Left lung (tissue), 10 donors: ENCODE measurements around the gene SENP8. TPM values are rescaled to one million over a fixed set of nuclear protein-coding genes. Genes with fewer than 3 reads are reported as not detected.
A peak's percentile ranks its signal among the peaks of the same experiment; 100 is the strongest.

ENCODE experiments used
- ATAC-seq: fragments of 200-7000 bp; cut with Tn5 transposase; one replicate; pipeline ENCODE4 v1.9.1; 2020; ENCODE audit warnings: moderate library complexity
- DNase-seq, 4 donors: peaks; one replicate each; pipeline ENCODE4 v3.0.0-alpha.2; 2013 to 2020
- H3K27ac ChIP-seq, 2 donors: fragments of 200-600 bp; sonication (generic) in 1 of 2; one replicate each; pipeline versions ENCODE4 v1.5.0 to v1.8.0; 2020 to 2021
- H3K27me3 ChIP-seq, 2 donors: fragments of 200-600 bp; sonication (generic) in 1 of 2; one replicate each; pipeline versions ENCODE4 v1.5.0 to v1.8.0; 2020 to 2021
- H3K36me3 ChIP-seq, 2 donors: fragments of 200-600 bp; sonication (generic) in 1 of 2; one replicate each; pipeline versions ENCODE4 v1.5.0 to v1.8.0; 2020 to 2021
- H3K4me1 ChIP-seq, 2 donors: fragments of 200-600 bp; one replicate each; pipeline ENCODE4 v1.8.0; 2021
- H3K4me3 ChIP-seq, 2 donors: fragments of 200-600 bp; sonication (generic) in 1 of 2; one replicate each; pipeline versions ENCODE4 v1.5.0 to v1.8.0; 2020 to 2021; ENCODE audit warnings: mild to moderate bottlenecking in 1 of 2
- H3K9me3 ChIP-seq, 2 donors: fragments of 200-600 bp; sonication (generic) in 1 of 2; one replicate each; pipeline versions ENCODE4 v1.5.0 to v1.8.0; 2020 to 2021
- intact Hi-C, 2 donors: fragments of 100-400 bp; cut with DNase I; formaldehyde crosslinking; loops; one replicate each; pipeline versions ENCODE4 v1.11.2 to v1.14.2; 2022
- polyA plus RNA-seq, 6 donors: library from polyadenylated mRNA; unstranded; fragments of 120-200 nt; gene quantifications; one replicate each; pipeline ENCODE4 v1.2.1, GENCODE V29; 2013; ENCODE audit not compliant: insufficient read length in 6 of 6
- total RNA-seq, 2 donors: library from RNA; stranded (reverse); fragmentation: NEBNext Ultra II Directional; extraction: Animal tissue kit (Norgen Biotek cat#: 25700); gene quantifications; one replicate each; pipeline ENCODE4 v1.2.1, GENCODE V29; 2021
- TF ChIP-seq, protein P1 (sequence below), 2 donors: fragments of 200-600 bp; sonication (generic) in 1 of 2; IDR thresholded peaks; one replicate each; pipeline versions ENCODE4 v1.5.0 to v1.8.0; 2021; ENCODE audit warnings: antibody characterized with exemption in 2 of 2
- donor health status: DM: no; HTN: yes; CAD: no.
- donor health status: DM: no; HTN: no; CAD: no.

SENP8 gene
- total and polyA plus RNA-seq, 8 donors, result 3.1 to 4.9 (median 4.2) TPM

DNA sequence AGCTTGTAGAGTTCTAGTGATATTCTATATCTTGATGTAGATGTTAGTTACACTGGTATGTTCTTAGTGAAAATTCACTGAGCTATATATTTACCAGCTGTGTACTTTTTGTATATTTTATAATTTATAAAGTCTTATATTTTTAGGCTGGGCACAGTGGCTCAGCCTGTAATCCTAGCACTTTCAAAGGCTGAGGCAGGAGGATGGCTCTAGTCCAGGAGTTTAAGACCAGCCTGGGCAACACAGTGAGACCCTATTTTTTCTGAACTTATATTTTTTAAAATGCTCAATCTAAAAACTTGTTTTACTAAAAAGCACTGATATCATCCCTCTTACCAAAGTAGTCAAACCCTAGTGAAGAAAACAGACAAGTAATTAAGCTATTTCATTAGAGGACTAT is 5.4 kb upstream of the SENP8 start:
- DNase-seq, result no peak
- TF ChIP-seq, protein P1, sequence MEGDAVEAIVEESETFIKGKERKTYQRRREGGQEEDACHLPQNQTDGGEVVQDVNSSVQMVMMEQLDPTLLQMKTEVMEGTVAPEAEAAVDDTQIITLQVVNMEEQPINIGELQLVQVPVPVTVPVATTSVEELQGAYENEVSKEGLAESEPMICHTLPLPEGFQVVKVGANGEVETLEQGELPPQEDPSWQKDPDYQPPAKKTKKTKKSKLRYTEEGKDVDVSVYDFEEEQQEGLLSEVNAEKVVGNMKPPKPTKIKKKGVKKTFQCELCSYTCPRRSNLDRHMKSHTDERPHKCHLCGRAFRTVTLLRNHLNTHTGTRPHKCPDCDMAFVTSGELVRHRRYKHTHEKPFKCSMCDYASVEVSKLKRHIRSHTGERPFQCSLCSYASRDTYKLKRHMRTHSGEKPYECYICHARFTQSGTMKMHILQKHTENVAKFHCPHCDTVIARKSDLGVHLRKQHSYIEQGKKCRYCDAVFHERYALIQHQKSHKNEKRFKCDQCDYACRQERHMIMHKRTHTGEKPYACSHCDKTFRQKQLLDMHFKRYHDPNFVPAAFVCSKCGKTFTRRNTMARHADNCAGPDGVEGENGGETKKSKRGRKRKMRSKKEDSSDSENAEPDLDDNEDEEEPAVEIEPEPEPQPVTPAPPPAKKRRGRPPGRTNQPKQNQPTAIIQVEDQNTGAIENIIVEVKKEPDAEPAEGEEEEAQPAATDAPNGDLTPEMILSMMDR (IDR thresholded peaks at IDR 0.05), result no peak
- Histone ChIP-seq H3K4me3 (no peak overlapping the region), H3K27me3 (no peaks in the 10 kb centered on the region), H3K4me1 (peaks cover 13 to 20% of the 10 kb centered on the region in 2 donors), H3K36me3 (no peaks in the 10 kb centered on the region), H3K9me3 (no peaks in the 10 kb centered on the region), H3K27ac (no peak overlapping the region)
- ATAC-seq, result no peak
- intact Hi-C loops, result no loop called here

DNA sequence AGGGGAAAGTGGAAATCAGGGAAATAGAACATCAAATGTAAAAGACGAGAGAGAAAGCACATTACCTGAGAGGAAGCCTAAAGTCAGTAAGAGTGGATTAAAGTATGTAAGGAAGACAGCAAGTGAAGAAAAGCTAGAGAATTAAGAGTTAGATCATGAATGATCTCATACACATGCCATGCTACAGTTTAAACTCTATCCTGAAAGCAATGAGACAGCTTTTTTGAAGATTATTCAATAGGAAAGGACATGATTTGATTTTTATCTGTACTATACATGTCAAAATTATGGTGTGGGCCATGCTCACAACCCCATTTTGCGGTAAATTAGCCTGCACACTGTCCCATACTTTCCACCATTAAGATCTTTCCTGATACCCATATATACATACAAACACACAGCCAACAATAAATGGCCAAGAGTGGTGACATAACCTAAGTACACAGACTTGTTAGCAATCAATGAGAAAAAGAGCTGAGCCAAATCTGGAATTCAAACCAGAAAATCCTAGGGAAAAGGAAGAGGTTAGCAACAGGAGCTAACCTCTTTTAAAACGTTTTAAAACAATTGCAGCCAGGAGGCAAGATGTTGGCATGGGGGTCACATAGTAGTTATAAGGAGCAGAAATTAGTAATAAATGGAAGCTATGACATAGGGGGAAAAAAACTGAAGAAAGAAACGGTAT is 4.7 kb upstream of the SENP8 start:
- peaks cover 13 to 20% of the 10 kb centered on the region in 2 donors for H3K4me1 ChIP-seq
- H3K27me3 ChIP-seq, result no peaks in the 10 kb centered on the region
- TF ChIP-seq, protein P1 (IDR thresholded peaks at IDR 0.05), result no peak
- no peaks in the 10 kb centered on the region for H3K36me3 ChIP-seq
- no peak for ATAC-seq
- no peak overlapping the region for H3K27ac ChIP-seq
- DNase-seq, result no peak
- H3K9me3 ChIP-seq, result no peaks in the 10 kb centered on the region
- intact Hi-C loops, result no loop called here
- no peak overlapping the region for H3K4me3 ChIP-seq

DNA sequence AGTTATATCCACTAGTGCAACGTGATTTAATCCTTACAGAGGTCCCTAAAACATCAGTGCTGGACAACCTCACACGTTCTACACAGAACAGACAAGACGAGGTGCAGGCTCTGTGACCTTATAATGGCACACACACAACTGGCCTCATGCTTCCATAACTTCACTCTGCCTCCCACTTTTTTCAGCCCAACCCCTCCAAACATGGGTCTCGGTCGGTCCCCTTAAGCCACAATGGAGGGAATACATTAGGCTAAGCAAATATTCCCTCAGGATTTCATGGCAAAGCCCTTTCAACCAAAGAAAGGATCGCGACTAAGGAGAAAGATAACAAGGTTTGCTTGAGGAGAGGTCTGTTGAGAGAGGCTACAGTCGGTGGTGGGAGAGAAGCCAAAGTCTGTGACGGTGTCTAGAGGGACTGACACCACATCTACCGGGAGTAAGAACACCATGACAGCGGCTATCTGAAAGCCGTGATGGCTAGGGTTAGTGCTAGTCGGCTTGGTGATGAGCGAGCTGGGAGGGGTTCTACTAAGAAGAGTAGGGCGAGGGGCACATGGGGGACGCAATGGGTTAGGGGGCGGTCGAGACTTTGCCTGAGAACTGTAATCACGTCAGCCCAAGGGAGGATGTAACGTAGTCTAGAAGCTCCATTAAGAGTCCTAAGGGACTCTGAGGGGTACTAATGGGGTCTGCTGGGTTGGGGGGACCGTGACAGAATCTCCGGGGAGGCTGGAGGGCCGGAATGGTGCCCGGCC is 1.3 kb upstream of the SENP8 start:
- Histone ChIP-seq H3K36me3 (no peaks in the 10 kb centered on the region), H3K9me3 (no peaks in the 10 kb centered on the region), H3K27ac (peak overlapping the region; percentile 94 to 98), H3K4me3 (peak overlapping the region; percentile 83 to 91), H3K27me3 (no peaks in the 10 kb centered on the region), H3K4me1 (peaks cover 6 to 27% of the 10 kb centered on the region in 2 donors)
- intact Hi-C loops, result no loop called here
- peak; percentile 6 for ATAC-seq
- TF ChIP-seq, protein P1 (IDR thresholded peaks at IDR 0.05), result no peak
- peak in 2 of 4 donors; percentile 46 to 50 for DNase-seq

DNA sequence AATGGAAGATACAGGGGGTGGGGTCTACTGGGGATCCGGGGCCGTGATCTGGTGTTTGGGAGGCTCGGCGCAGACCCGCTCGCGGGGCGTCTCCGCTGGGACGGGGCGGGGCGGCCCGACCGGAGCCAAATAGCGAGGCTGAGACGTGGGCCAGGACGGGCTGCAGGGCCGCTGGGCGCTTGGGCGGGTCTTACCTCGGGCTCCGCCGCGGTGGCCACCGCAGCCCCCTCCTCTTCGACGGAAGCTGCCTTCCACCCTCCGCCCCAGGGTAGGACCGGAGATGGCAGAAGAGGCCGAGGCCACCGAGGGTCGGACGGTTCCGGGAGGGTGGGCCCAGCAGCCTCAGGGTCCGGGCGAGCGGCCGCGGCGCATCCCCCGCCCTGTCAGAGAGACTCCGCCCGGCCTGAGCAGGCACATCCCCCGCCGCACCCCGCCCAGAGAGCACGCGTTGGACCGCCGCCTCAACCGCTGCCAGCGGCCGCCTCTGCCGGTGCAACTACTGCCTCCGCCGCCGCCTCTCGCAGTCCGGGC is 652 bp upstream of the SENP8 start:
- Histone ChIP-seq H3K4me1 (peaks cover 6 to 27% of the 10 kb centered on the region in 2 donors), H3K27ac (peak overlapping the region; percentile 94 to 98), H3K36me3 (no peaks in the 10 kb centered on the region), H3K4me3 (peak overlapping the region; percentile 83 to 91), H3K27me3 (no peaks in the 10 kb centered on the region), H3K9me3 (no peaks in the 10 kb centered on the region)
- intact Hi-C loops, result no loop called here
- TF ChIP-seq, protein P1 (IDR thresholded peaks at IDR 0.05), result no peak
- DNase-seq (peak; percentile 85 to 95 (median 89)), ATAC-seq (peak; percentile 83)

DNA sequence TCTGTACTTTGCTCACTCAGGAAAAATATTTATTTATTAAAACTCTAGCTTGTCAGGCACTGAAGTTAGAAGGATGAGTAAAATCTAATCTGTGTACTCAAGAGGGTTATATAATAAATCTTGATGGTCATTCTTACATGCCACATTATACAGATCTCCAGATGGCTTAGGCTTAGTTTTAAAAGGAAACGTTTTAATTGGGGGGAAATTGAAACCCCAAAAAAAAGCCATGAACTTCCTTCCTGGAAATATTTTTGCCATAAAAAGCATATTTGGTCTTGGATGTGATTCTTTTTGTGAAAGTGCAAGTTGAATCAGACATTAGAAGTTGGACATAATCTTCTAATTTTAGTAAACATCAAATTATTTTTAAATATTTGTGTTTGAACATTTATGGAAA is 6.0 kb downstream of the SENP8 start:
- H3K27ac ChIP-seq, result no peak overlapping the region
- no peak for ATAC-seq
- no peaks in the 10 kb centered on the region for H3K9me3 ChIP-seq
- no peaks in the 10 kb centered on the region for H3K27me3 ChIP-seq
- intact Hi-C loops, result no loop called here
- H3K36me3 ChIP-seq, result no peaks in the 10 kb centered on the region
- TF ChIP-seq, protein P1 (IDR thresholded peaks at IDR 0.05), result no peak
- H3K4me1 ChIP-seq, result peaks cover 0 to 1% of the 10 kb centered on the region in 2 donors
- H3K4me3 ChIP-seq, result no peak overlapping the region
- no peak for DNase-seq
